ENCODE results near the gene SLC25A28.

Gene SLC25A28

DNA sequence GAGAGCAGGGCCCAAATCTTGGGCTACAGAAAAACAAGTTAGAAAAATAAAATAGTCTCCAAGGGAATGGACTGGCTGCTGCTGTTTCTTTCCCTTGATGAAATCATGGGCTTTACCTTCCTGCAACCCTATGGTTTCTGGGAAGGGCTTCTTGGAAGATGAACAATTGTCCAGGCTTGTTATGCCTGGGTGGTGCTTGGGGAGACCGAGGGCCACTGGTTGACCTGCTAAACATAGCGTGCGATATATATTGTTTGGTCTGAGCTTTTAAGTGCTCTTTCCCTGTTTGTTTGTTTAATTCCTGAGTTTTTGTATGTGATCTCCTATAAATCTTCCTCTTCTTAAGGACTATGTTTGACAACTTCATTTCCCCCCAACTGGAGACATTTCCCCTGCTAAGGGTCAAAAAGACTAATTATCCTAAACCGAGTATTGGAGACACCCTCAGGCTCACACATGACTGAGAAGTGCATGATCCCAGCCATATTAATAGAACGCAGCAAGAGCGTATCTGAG lies 37.9 kb downstream of the SLC25A28 start:
- no peak for DNase-seq

DNA sequence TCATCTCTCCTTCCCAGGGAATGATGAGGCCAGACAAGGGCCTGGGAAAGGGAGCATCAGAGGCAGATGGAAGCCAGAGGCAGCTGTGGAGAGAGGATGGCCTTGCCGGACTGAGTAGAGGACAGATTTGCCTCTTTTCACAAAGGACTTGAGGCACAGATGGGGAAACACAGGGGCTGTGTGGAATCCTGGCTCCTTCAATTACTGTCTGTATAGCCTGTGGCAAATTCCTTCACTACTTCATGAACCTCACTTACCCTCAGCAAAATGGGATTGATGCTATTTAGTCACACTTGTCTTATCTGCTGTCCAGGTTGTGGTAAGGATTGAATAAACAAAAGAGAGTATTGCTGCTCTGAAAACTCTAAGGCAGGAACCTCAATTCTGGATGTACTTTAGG lies 40.3 kb downstream of the SLC25A28 start:
- DNase-seq: no peak

DNA sequence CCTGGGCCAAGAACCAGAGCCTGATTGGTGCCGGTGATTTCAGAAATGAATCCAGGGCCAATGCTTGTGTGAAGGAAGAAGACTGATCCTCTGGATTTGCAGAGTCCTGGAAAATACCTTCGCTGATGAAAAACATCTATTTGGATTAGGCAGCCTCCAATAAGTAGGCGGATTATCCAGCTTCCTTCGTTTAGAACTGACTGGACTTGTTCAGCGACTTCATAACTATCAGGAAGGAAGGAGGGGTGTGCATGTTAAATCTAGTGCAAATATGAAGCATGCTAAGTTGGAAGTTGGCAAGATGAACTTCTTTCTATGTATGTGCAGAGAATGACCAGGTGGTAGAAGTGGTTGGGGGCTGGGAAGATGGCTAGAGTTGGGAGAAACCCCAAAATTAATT lies 46.4 kb downstream of the SLC25A28 start:
- DNase-seq: no peak

DNA sequence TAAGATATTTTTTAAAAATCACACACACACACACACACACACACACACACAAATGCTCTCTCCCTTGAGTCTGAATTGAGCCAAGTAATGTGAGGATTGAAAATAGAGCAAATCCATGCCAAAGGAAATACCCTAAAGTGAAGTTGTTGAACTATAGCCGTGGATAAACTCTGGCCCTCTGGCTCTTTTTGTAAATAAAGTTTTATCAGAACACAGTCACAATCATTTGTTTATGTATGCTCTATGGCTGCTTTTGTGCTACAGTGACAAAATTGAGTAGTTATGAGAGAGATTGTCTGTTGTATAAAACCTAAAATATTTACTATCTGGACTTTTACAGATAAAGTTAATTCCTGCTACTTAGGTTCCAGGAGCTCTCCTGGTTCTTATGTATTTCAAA lies 48.4 kb downstream of the SLC25A28 start:
- no peak for DNase-seq

DNA sequence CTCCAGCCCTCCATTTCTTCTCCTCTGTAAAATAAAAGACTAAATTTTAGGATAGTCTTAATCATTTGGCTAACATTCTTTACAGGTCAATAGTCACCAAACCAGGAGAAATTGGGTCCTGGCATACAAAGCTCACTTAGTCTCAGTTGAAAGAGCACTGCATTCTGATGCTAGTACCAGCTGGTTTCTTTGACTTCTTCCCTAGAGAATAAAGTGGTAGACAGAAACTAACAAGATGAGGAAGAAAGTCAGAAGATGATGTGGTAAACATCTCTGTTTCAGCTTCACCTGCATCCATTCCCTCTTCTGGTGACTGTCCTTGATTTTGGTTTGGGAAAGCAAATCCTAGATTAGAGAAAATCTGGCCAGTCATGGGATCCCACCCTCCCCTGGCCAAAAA lies 50.3 kb downstream of the SLC25A28 start:
- DNase-seq: no peak

DNA sequence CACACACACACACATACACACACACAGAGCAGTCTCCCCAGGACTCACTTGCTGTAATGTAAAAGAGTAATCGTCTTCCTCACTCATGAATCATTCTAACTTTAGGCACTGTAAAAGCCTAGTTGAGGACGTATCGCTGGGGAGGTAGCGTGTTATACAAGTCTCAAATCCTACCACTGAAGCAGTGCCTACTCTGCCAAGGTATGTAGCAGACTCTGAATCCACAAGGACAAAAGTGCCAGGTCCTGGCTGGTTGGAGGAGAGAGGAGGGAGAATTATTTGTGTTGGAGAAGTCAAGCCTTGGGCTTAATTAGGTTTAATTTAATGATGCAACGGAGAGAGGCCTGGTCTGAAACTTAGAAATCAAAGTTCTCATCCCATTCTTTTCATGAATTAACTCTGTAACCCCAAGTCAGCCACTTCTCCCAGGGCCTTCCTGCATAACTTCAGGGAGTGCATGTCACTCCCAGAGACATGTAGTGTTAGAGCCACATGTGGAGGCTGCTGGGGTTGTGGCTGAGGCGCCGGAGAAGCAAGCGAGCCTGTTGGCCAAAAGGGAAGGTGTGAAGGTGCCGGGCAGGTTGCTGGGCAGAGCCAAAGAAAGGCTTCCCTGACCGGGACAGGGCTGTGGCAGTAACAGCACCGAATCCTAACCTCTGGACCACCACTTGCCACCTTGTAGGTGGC lies 50.8 kb downstream of the SLC25A28 start:
- no peak for DNase-seq

DNA sequence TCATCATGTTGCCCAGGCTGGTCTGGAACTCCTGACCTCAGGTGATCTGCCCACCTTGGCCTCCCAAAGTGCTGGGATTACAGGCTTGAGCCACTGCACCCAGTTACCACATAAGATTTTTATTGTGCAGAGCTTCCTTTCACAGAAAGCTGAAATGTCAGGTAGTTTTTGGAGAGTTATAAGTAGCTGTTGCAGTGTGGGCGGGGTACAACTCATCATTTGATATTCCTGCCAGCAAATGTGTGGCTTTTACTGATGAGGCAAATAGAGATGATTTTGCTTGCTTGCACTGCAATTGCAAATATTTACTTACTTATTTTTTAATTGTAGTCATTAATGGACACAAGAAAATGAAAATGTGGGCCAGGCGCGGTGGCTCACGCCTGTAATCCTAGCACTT lies 55.1 kb downstream of the SLC25A28 start:
- no peak for DNase-seq

DNA sequence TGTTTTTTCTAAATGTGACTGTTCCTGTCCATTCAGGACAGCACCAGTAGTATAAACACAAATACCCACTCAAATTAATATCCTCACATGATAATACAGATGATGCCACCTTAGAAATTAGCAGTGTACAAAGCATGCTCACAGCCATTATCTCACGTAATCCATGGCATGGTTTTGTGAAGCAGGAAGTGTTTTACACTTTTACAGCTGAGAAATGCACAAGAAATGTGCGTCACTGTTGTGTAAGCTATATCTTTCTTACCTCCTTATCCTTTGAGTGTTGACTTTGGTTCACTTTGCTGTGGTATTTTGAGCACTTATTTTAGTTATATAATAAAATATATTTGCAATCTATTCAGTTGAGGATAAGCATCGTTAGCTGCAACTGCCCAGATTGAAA lies 55.9 kb downstream of the SLC25A28 start:
- no peak for DNase-seq

DNA sequence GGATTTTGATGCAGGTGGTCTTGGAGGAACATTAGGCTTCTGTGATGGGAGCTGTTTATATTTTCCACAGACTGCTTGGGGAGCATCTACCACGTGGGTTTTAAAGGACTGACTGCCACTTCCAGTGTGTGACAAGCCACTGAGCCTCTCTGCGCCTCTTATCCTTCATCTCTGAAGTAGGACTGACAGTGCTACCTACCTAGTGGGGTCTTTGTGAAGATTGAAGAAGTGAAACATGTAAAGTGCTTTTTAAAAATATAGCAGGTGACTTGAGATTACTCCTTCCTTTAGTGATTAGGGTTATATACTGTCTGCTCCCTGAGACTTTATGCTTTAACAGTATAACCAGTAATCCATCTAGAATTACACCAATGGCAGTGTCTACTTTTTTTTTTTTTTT lies 57.6 kb downstream of the SLC25A28 start:
- no peak for DNase-seq
